Measurements from ENCODE around the gene SYNE2. TPM values are rescaled to one million over a fixed set of nuclear protein-coding genes. Genes with fewer than 3 reads are reported as not detected.

SYNE2 gene
- total and polyA plus RNA-seq, 10 of the 15 experiments (the other 5 are each of a cell fraction or from before 2014, with no cell fraction given), result 2.1 to 52.7 (median 38.1) TPM

- Histone ChIP-seq H3K9ac (ENCODE audit: control insufficient read depth, insufficient read depth, low read length) (no peak overlapping the region), H3K9me3 (replicated peaks; ENCODE audit: control insufficient read depth, insufficient read depth, low read length) (no peaks in the 10 kb centered on the region), H3K4me3 (no peak overlapping the region), H2AFZ (ENCODE audit: control insufficient read depth, low read depth, low read length) (no peak overlapping the region), H4K20me1 (ENCODE audit: control insufficient read depth, insufficient read depth) (no peaks in the 10 kb centered on the region), H3K36me3 (ENCODE audit: control insufficient read depth in 2 of 2, insufficient read depth in 2 of 2, low read length in 1 of 2) (no peaks in the 10 kb centered on the region), H3K27ac (ENCODE audit: control insufficient read depth, insufficient read depth) (no peak overlapping the region), H3K79me2 (ENCODE audit: control insufficient read depth, insufficient read depth, low read length) (peaks cover 30% of the 10 kb centered on the region), H3K4me1 (ENCODE audit: control insufficient read depth, insufficient read depth, low read length) (peaks cover 14% of the 10 kb centered on the region), H3K4me2 (ENCODE audit: control insufficient read depth, insufficient read depth) (no peak overlapping the region), H3K27me3 (replicated peaks in 1 of 2; ENCODE audit: control insufficient read depth in 2 of 2, insufficient read depth in 2 of 2, low read length in 1 of 2) (no peaks in the 10 kb centered on the region)
- ChIA-PET RAD21 (ENCODE audit: unreplicated experiment) (no interaction called here), SMC1A (ENCODE audit: uncharacterized antibody, unreplicated experiment) (interaction anchor here (0.6 to 1.4 kb wide), 3 partner anchors 12 to 182 kb away, joined by 3 to 5 read pairs (median 3); no protein-coding TSS in a partner anchor), POLR2A (interaction anchor here (0.7 to 1.0 kb wide), 2 partner anchors 10 to 391 kb away, joined by 3 to 5 read pairs; no protein-coding TSS in a partner anchor), CTCF (interaction anchor here (0.6 to 0.7 kb wide), 3 partner anchors 14 to 25 kb away, joined by 3 to 4 read pairs (median 3); no protein-coding TSS in a partner anchor)
- WGBS (ENCODE audit: insufficient coverage, insufficient replicate concordance, low lambda C conversion rate, missing lambda C conversion rate), result 99% methylated on average over 5 of the region's 5 CpGs
- in situ Hi-C loops (cut with MboI), result no loop called here
- no peak for DNase-seq (ENCODE audit: low read depth, low spot score)
- intact Hi-C loops (cut with micrococcal nuclease; ENCODE audit: unreplicated experiment), result no loop called here
- no TSS peak for BruUV-seq (replicated peaks)
- ATAC-seq, result no peak
- FAIRE-seq, result no peak
- no peak for TF ChIP-seq ZNF207 (IDR thresholded peaks at IDR 0.05; ENCODE audit: borderline replicate concordance)
- TF ChIP-seq EZH2 (IDR thresholded peaks at IDR 0.05; ENCODE audit: borderline replicate concordance, control insufficient read depth, low read depth, low read length), result no peak
- TF ChIP-seq HDGF (IDR thresholded peaks at IDR 0.05), result no peak
- TF ChIP-seq MYB (IDR thresholded peaks at IDR 0.05; ENCODE audit: borderline replicate concordance, low read depth, low read length), result no peak
- TF ChIP-seq KLF5 (IDR thresholded peaks at IDR 0.05; ENCODE audit: partially characterized antibody), result no peak
- no peak for TF ChIP-seq NFYB (IDR thresholded peaks at IDR 0.05; ENCODE audit: insufficient read depth, low read depth, low read length)
- no peak for TF ChIP-seq TBL1XR1 (IDR thresholded peaks at IDR 0.05; ENCODE audit: low read depth, low read length)
- TF ChIP-seq GATAD2B (conservative IDR thresholded peaks at IDR 0.05; ENCODE audit: low read depth), result no peak
- no peak for TF ChIP-seq REST (IDR thresholded peaks at IDR 0.05; ENCODE audit: low read depth, low read length)
- TF ChIP-seq ZBTB33 (IDR thresholded peaks at IDR 0.05), result no peak
- TF ChIP-seq CBX5 (IDR thresholded peaks at IDR 0.05; ENCODE audit: low read depth), result no peak
- TF ChIP-seq NR2C1 (IDR thresholded peaks at IDR 0.05), result no peak
- TF ChIP-seq ZNF274 (IDR thresholded peaks at IDR 0.05; ENCODE audit: insufficient read depth, insufficient read length), result no peak
- TF ChIP-seq SREBF2 (IDR thresholded peaks at IDR 0.05; ENCODE audit: low read length), result no peak
- TF ChIP-seq CHD4 (IDR thresholded peaks at IDR 0.05), result no peak
- no peak for TF ChIP-seq NKRF (conservative IDR thresholded peaks at IDR 0.05)
- no peak for TF ChIP-seq BHLHE40 (IDR thresholded peaks at IDR 0.05; ENCODE audit: borderline replicate concordance in 1 of 2, low read depth in 2 of 2, low read length in 1 of 2)
Measured at GRCh38 chr14:63893701-63894458, 41.1 kb downstream of the SYNE2 start.
